IMR-90 (cell line): ENCODE results near the gene LGI4. TPM values are rescaled to one million over a fixed set of nuclear protein-coding genes. Genes with fewer than 3 reads are reported as not detected.

Experiments used
- ATAC-seq: fragments of 200-7000 bp; cut with Tn5 transposase; 2 replicates; pipeline ENCODE4 v1.9.1; 2020; ENCODE audit warnings: low read depth, mild to moderate bottlenecking, moderate library complexity
- BruUV-seq: library from RNA; stranded (reverse); fragments of 400-500 nt; replicated peaks from 2 replicates; lab custom pipeline; 2021; lab: Mats Ljungman, UMichigan
- CTCF ChIA-PET: fragments of 300-600 bp; formaldehyde crosslinking; extraction: SDS; loops from one replicate; lab custom pipeline; 2021; ENCODE audit warnings: antibody characterized with exemption; lab: Yijun Ruan, JAX
- POLR2A ChIA-PET: fragments of 300-600 bp; sonication (Branson Sonifier 250); formaldehyde crosslinking; loops from one replicate; lab custom pipeline; 2022; ENCODE audit warnings: antibody characterized with exemption; ENCODE audit not compliant: unreplicated experiment; lab: Charles Lee
- DNase-seq: peaks from one replicate; pipeline ENCODE4 v3.0.0; 2013
- H2AFZ ChIP-seq: replicated peaks from 2 replicates; pipeline ENCODE3; 2013; ENCODE audit warnings: low read length, mild to moderate bottlenecking; ENCODE audit not compliant: poor library complexity
- H2AK5ac ChIP-seq: 2 replicates; pipeline ENCODE4 v1.6.1; 2013; ENCODE audit warnings: low read depth, low read length, inconsistent platforms
- H2AK9ac ChIP-seq: replicated peaks from 2 replicates; pipeline ENCODE3; 2013; ENCODE audit warnings: mild to moderate bottlenecking, low read depth, low read length, moderate library complexity; ENCODE audit not compliant: poor library complexity
- H2BK120ac ChIP-seq: 2 replicates; pipeline ENCODE4 v1.6.1; 2013; ENCODE audit warnings: low read depth, low read length, inconsistent platforms
- H2BK15ac ChIP-seq: 3 replicates; pipeline ENCODE4 v1.6.1; 2013; ENCODE audit warnings: low read depth, low read length, inconsistent platforms
- H2BK20ac ChIP-seq: 2 replicates; pipeline ENCODE4 v1.6.1; 2013; ENCODE audit warnings: low read depth, mild to moderate bottlenecking, inconsistent platforms, low read length, moderate library complexity
- H2BK5ac ChIP-seq: 2 replicates; pipeline ENCODE4 v1.6.1; 2013; ENCODE audit warnings: mild to moderate bottlenecking, low read depth, low read length, inconsistent platforms; ENCODE audit not compliant: poor library complexity, severe bottlenecking
- H3K14ac ChIP-seq: replicated peaks from 2 replicates; pipeline ENCODE4 v1.6.1; 2013; ENCODE audit warnings: low read depth, low read length, inconsistent platforms
- H3K18ac ChIP-seq: 2 replicates; pipeline ENCODE4 v1.6.1; 2013; ENCODE audit warnings: low read depth, low read length, control low read depth
- H3K23ac ChIP-seq: 2 replicates; pipeline ENCODE4 v1.6.1; 2013; ENCODE audit warnings: low read depth, low read length, inconsistent platforms
- H3K27ac ChIP-seq: 2 replicates; pipeline ENCODE4 v1.5.1; 2013; ENCODE audit warnings: mild to moderate bottlenecking, control low read depth, low read length; ENCODE audit not compliant: insufficient read depth
- H3K27me3 ChIP-seq: 2 replicates; pipeline ENCODE4 v1.6.1; 2013; ENCODE audit warnings: low read length; ENCODE audit not compliant: control insufficient read depth, insufficient read depth
- H3K36me3 ChIP-seq: 2 replicates; pipeline ENCODE4 v1.6.1; 2013; ENCODE audit warnings: low read length, mixed read lengths; ENCODE audit not compliant: control insufficient read depth, insufficient read depth
- H3K4ac ChIP-seq: 2 replicates; pipeline ENCODE4 v1.6.1; 2013; ENCODE audit warnings: low read depth, low read length, inconsistent platforms
- H3K4me1 ChIP-seq: 2 replicates; pipeline ENCODE4 v1.6.1; 2013; ENCODE audit warnings: low read length, mixed read lengths; ENCODE audit not compliant: control insufficient read depth, insufficient read depth
- H3K4me2 ChIP-seq: 2 replicates; pipeline ENCODE4 v1.6.1; 2013; ENCODE audit warnings: low read depth, mild to moderate bottlenecking, control low read depth, low read length, moderate library complexity
- H3K4me3 ChIP-seq: 2 replicates; pipeline ENCODE4 v1.5.1; 2013; ENCODE audit warnings: low read depth, mild to moderate bottlenecking, control low read depth, low read length, moderate library complexity; ENCODE audit not compliant: insufficient read depth
- H3K56ac ChIP-seq: 2 replicates; pipeline ENCODE4 v1.6.1; 2013; ENCODE audit warnings: low read length, inconsistent platforms; ENCODE audit not compliant: insufficient read depth; ENCODE audit errors: extremely low read depth
- H3K79me1 ChIP-seq, 2 experiments: 2 replicates each; pipeline ENCODE4 v1.6.1; 2013; ENCODE audit warnings: low read length in 2 of 2, inconsistent platforms in 1 of 2, low read depth in 1 of 2
- H3K9ac ChIP-seq: 2 replicates; pipeline ENCODE4 v1.6.1; 2013; ENCODE audit warnings: low read depth, low read length, control low read depth
- H3K9me1 ChIP-seq: 2 replicates; pipeline ENCODE4 v1.6.1; 2013; ENCODE audit warnings: low read length, inconsistent platforms; ENCODE audit not compliant: insufficient read depth
- H3K9me3 ChIP-seq: 2 replicates; pipeline ENCODE4 v1.6.1; 2013; ENCODE audit warnings: low read length; ENCODE audit not compliant: control insufficient read depth, insufficient read depth
- H4K20me1 ChIP-seq: 2 replicates; pipeline ENCODE4 v1.6.1; 2013; ENCODE audit warnings: low read length, inconsistent platforms; ENCODE audit not compliant: insufficient read depth
- H4K5ac ChIP-seq: 2 replicates; pipeline ENCODE4 v1.6.1; 2013; ENCODE audit warnings: mild to moderate bottlenecking, low read depth, low read length, control low read depth
- H4K8ac ChIP-seq, 2 experiments: 2 replicates each; pipeline ENCODE4 v1.6.1; 2013; ENCODE audit warnings: low read depth in 2 of 2, low read length in 2 of 2, control low read depth in 1 of 2, inconsistent platforms in 1 of 2
- H4K91ac ChIP-seq: 2 replicates; pipeline ENCODE4 v1.6.1; 2013; ENCODE audit warnings: low read depth, low read length, inconsistent platforms; ENCODE audit not compliant: insufficient read depth
- ELK1 ChIP-seq: fragments of 150-350 bp; IDR thresholded peaks from 2 replicates; pipeline ENCODE4 v1.6.1; 2016; ENCODE audit warnings: low read depth, mild to moderate bottlenecking, low read length, moderate library complexity, borderline replicate concordance
- MAZ ChIP-seq: IDR thresholded peaks from 2 replicates; pipeline ENCODE4 v1.6.1; 2012; ENCODE audit warnings: low read depth, mild to moderate bottlenecking, low read length, improper control_type of control experiment, moderate library complexity, borderline replicate concordance
- RAD21 ChIP-seq: IDR thresholded peaks from 2 replicates; pipeline ENCODE4 v1.6.1; 2012; ENCODE audit warnings: low read length, improper control_type of control experiment
- SMC3 ChIP-seq: fragments of 150-350 bp; IDR thresholded peaks from 2 replicates; pipeline ENCODE4 v1.6.1; 2016; ENCODE audit warnings: low read depth, mild to moderate bottlenecking, antibody characterized with exemption, low read length, moderate library complexity
- WGBS, 2 experiments: methylation state at CpG; one replicate each; pipeline versions ENCODE4 v1.1.5 to v1.1.7; 2013; ENCODE audit warnings: missing lambda C conversion rate in 2 of 2; ENCODE audit not compliant: insufficient read length in 1 of 2; ENCODE audit errors: extremely low coverage in 2 of 2; 5-methylcytosine and 5-hydroxymethylcytosine counted together
- dilution Hi-C: fragments of 300-500 bp; cut with HindIII; formaldehyde crosslinking; loops from one replicate; pipeline ENCODE4 v1.14.3; 2018; ENCODE audit warnings: low sequenced_read_pairs; ENCODE audit not compliant: unreplicated experiment
- in situ Hi-C: fragments of 300-500 bp; cut with MboI; formaldehyde crosslinking; loops from 3 replicates; pipeline ENCODE4 v1.14.3; 2019; ENCODE audit warnings: low sequenced_read_pairs, inconsistent platforms, mixed read lengths
- intact Hi-C: fragments of 100-400 bp; cut with micrococcal nuclease; formaldehyde crosslinking; loops from 2 replicates; pipeline ENCODE4 v1.10.0; 2022
- polyA plus RNA-seq, 3 experiments: library from polyadenylated mRNA; depleted of rRNA; stranded (reverse); fragments of >200 nt; gene quantifications; 2 replicates each; pipeline ENCODE4 v1.2.3, GENCODE V29; 2012; ENCODE audit warnings: low replicate concordance in 1 of 3
- total RNA-seq: library from RNA; depleted of rRNA; stranded (reverse); fragments of >200 nt; gene quantifications from 2 replicates; pipeline ENCODE4 v1.2.3, GENCODE V29; 2012
- TF ChIP-seq, protein P1 (sequence below): conservative IDR thresholded peaks from 2 replicates; pipeline ENCODE4 v1.5.1; 2012; ENCODE audit warnings: mild to moderate bottlenecking, low read depth, low read length, improper control_type of control experiment

The LGI4 gene
- total and polyA plus RNA-seq, 2 of the 4 experiments (the other 2 are of a cell fraction): 0.10 TPM; not detected in 1

GRCh38 chr19:35140962-35141836 is 6.3 kb upstream of the LGI4 start:
- peak overlapping the region; percentile 65 for H2AK9ac ChIP-seq
- H3K27me3 ChIP-seq: peaks cover 33% of the 10 kb centered on the region
- H2AFZ ChIP-seq: peak overlapping the region; percentile 84
- BruUV-seq: no TSS peak
- no peak overlapping the region for H2BK20ac ChIP-seq
- WGBS, 2 experiments: 3% methylated on average over 6 of the region's 48 CpGs; no CpG with 5 or more reads in 1 of the 2 experiments
- dilution Hi-C loops (no loop called here), in situ Hi-C loops (no loop called here), intact Hi-C loops (loop anchor here (5.0 kb wide), 1 partner anchor 126 kb away; the partner anchor contains the start of gene USF2)
- no peaks in the 10 kb centered on the region for H4K20me1 ChIP-seq
- H3K23ac ChIP-seq: no peak overlapping the region
- no peak overlapping the region for H3K27ac ChIP-seq
- no peak overlapping the region for H2BK15ac ChIP-seq
- H3K36me3 ChIP-seq: no peaks in the 10 kb centered on the region
- ChIA-PET CTCF (interaction anchor here (0.6 to 2.1 kb wide), 6 partner anchors 9 to 148 kb away, joined by 3 to 10 read pairs (median 4); no protein-coding TSS in a partner anchor), POLR2A (no interaction called here)
- peak overlapping the region; percentile 66 for H3K4me2 ChIP-seq
- no peak overlapping the region for H2BK5ac ChIP-seq
- no peak overlapping the region for H4K91ac ChIP-seq
- ATAC-seq: peak; percentile 87
- H3K9ac ChIP-seq: no peak overlapping the region
- no peak overlapping the region for H3K18ac ChIP-seq
- no peak overlapping the region for H3K56ac ChIP-seq
- peak; percentile 86 for DNase-seq
- H3K9me3 ChIP-seq: no peaks in the 10 kb centered on the region
- peaks cover 3% of the 10 kb centered on the region; the same call in 1 of the 2 replicates for H3K9me1 ChIP-seq
- peak; percentile 44; the same call in 1 of the 2 replicates for TF ChIP-seq MAZ
- no peak for TF ChIP-seq ELK1
- peak; percentile 34; the same call in 1 of the 2 replicates for TF ChIP-seq SMC3
- TF ChIP-seq, protein P1, sequence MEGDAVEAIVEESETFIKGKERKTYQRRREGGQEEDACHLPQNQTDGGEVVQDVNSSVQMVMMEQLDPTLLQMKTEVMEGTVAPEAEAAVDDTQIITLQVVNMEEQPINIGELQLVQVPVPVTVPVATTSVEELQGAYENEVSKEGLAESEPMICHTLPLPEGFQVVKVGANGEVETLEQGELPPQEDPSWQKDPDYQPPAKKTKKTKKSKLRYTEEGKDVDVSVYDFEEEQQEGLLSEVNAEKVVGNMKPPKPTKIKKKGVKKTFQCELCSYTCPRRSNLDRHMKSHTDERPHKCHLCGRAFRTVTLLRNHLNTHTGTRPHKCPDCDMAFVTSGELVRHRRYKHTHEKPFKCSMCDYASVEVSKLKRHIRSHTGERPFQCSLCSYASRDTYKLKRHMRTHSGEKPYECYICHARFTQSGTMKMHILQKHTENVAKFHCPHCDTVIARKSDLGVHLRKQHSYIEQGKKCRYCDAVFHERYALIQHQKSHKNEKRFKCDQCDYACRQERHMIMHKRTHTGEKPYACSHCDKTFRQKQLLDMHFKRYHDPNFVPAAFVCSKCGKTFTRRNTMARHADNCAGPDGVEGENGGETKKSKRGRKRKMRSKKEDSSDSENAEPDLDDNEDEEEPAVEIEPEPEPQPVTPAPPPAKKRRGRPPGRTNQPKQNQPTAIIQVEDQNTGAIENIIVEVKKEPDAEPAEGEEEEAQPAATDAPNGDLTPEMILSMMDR: peak; percentile 55
- TF ChIP-seq RAD21: peak; percentile 46
- no peaks in the 10 kb centered on the region for H3K79me1 ChIP-seq
- H3K4ac ChIP-seq: no peak overlapping the region
- no peak overlapping the region for H4K8ac ChIP-seq
- peaks cover 18% of the 10 kb centered on the region for H3K4me1 ChIP-seq
- H2AK5ac ChIP-seq: no peak overlapping the region
- H2BK120ac ChIP-seq: no peak overlapping the region
- H3K14ac ChIP-seq: no peak overlapping the region
- H4K5ac ChIP-seq: no peak overlapping the region
- no peak overlapping the region for H3K4me3 ChIP-seq
